K562 (cell line): ENCODE data around the gene AKAIN1. TPM values are rescaled to one million over a fixed set of nuclear protein-coding genes. Genes with fewer than 3 reads are reported as not detected.

ENCODE experiments used
- DLX4 ChIP-seq: fragments of 250-450 bp; sonication (Bioruptor Pico); IDR thresholded peaks from 2 replicates; pipeline ENCODE4 v1.6.1; 2021; ENCODE audit warnings: mild to moderate bottlenecking
- GATAD2B ChIP-seq: fragments of 450-650 bp; IDR thresholded peaks from 2 replicates; pipeline ENCODE4 v1.6.1; 2017; ENCODE audit warnings: mild to moderate bottlenecking, borderline replicate concordance
- NKRF ChIP-seq: fragments of 450-650 bp; IDR thresholded peaks from 2 replicates; pipeline ENCODE4 v1.6.1; 2016; ENCODE audit warnings: borderline replicate concordance
- ZFPM2 ChIP-seq: fragments of 250-450 bp; sonication (Bioruptor Pico); IDR thresholded peaks from 2 replicates; pipeline ENCODE4 v1.5.1; 2022; ENCODE audit warnings: mild to moderate bottlenecking
- ZNF316 ChIP-seq: fragments of 450-650 bp; IDR thresholded peaks from 2 replicates; pipeline ENCODE4 v1.6.1; 2016
- ZNF696 ChIP-seq: fragments of 250-450 bp; sonication (Bioruptor Pico); conservative IDR thresholded peaks from 2 replicates; pipeline ENCODE4 v1.4.0; 2020; ENCODE audit warnings: mild to moderate bottlenecking, moderate library complexity
- polyA plus RNA-seq, 8 experiments: library from polyadenylated mRNA; depleted of rRNA in 4 of 8; stranded (reverse) in 5 of 8; unstranded in 3 of 8; fragments of >200 nt; fragmentation: Nextera tagmentation in 2 of 8; fragmentation: Illumina TruSeq in 1 of 8; extraction: Ambion mirVana in 2 of 8; extraction: Trizol in 1 of 8; gene quantifications; 2 replicates each; pipeline versions ENCODE4 v1.2.1 to v1.2.3, GENCODE V29; 2011 to 2014; ENCODE audit warnings: inconsistent platforms in 1 of 8, missing spikeins in 1 of 8
- total RNA-seq, 7 experiments: library from RNA; depleted of rRNA in 6 of 7; stranded (reverse); fragments of >200 nt in 6 of 7; fragmentation: Illumina TruSeq in 2 of 7; extraction: Trizol in 2 of 7; gene quantifications; 2 replicates each; pipeline versions ENCODE4 v1.2.1 to v1.2.3, GENCODE V29; 2011 to 2021; ENCODE audit warnings: low replicate concordance in 1 of 7
- TF ChIP-seq, protein P1 (sequence below): sonication (generic); formaldehyde crosslinking; IDR thresholded peaks from 2 replicates; pipeline ENCODE4 v1.8.0; 2022; ENCODE audit warnings: missing genetic modification reagents, mild to moderate bottlenecking, moderate library complexity, borderline replicate concordance

The AKAIN1 gene
- total and polyA plus RNA-seq, 9 of the 15 experiments (the other 6 are each of a cell fraction or from before 2014, with no cell fraction given) = not detected

DNA sequence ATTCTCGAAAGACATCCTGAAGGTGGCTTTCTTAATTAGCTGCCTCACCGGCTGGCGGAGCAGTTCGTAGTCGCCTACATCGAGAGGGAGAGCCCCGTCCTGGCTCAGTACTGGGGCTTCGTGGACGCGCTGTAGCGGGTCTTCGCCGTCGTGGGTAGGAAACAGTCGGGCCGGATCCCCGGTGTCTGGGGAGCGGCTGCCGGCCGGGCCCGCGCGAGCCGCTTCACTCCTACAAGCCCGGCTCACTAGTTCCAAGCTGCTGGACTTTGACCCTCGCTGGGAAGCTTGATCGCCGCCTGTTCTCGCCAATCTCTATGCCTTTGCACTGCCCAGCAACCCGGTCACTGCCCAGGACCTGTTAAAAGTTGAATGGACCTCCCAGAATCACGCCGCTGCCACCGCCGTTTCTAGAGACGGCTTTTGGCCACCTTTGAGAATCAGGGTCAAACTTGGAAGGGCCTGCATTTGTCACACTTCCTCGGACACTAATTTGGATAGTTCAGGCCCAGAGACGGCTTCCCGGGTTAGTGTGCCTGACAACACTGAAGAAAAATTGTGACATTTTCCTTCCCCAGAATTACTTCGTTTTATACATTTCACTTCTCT lies 41.4 kb upstream of the AKAIN1 start (continued):
- TF ChIP-seq ZNF316 (peak; percentile 7; the same call in 1 of the 2 replicates), NKRF (peak; percentile 5; the same call in 1 of the 2 replicates), DLX4 (CRISPR knock-in tag) (no peak), GATAD2B (no peak), ZNF696 (CRISPR knock-in tag) (no peak), ZFPM2 (CRISPR knock-in tag) (0 out of 2 replicates have a peak, but pooled peaks have one; percentile 8)
- TF ChIP-seq, protein P1, sequence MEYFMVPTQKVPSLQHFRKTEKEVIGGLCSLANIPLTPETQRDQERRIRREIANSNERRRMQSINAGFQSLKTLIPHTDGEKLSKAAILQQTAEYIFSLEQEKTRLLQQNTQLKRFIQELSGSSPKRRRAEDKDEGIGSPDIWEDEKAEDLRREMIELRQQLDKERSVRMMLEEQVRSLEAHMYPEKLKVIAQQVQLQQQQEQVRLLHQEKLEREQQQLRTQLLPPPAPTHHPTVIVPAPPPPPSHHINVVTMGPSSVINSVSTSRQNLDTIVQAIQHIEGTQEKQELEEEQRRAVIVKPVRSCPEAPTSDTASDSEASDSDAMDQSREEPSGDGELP (CRISPR knock-in tag) = no peak
